Neuronal stem cell (in vitro differentiated cells): ENCODE measurements around the gene SEMA3G.
A peak's percentile ranks its signal among the peaks of the same experiment; 100 is the strongest.

Experiments used
- DNase-seq: peaks from one replicate; pipeline ENCODE4 v3.0.0-alpha.2; 2013; ENCODE audit warnings: low spot score
- H2AFZ ChIP-seq: one replicate; pipeline ENCODE4 v1.6.1; 2013; ENCODE audit warnings: mild to moderate bottlenecking, low read length, inconsistent platforms
- H2AK5ac ChIP-seq: 2 replicates; pipeline ENCODE4 v1.6.1; 2013; ENCODE audit warnings: low read depth, mild to moderate bottlenecking, inconsistent platforms, low read length, moderate library complexity, mixed read lengths
- H2BK120ac ChIP-seq: 2 replicates; pipeline ENCODE4 v1.6.1; 2013; ENCODE audit warnings: low read depth, mild to moderate bottlenecking, inconsistent platforms, low read length, moderate library complexity, mixed read lengths
- H2BK12ac ChIP-seq: one replicate; pipeline ENCODE4 v1.6.1; 2013; ENCODE audit warnings: low read length, inconsistent platforms
- H2BK15ac ChIP-seq: 2 replicates; pipeline ENCODE4 v1.6.1; 2013; ENCODE audit warnings: mild to moderate bottlenecking, low read length, inconsistent platforms, mixed read lengths
- H2BK5ac ChIP-seq: one replicate; pipeline ENCODE4 v1.6.1; 2013; ENCODE audit warnings: inconsistent platforms, mild to moderate bottlenecking, low read length, moderate library complexity
- H3K14ac ChIP-seq: one replicate; pipeline ENCODE4 v1.6.1; 2013; ENCODE audit warnings: low read length, inconsistent platforms
- H3K18ac ChIP-seq: 2 replicates; pipeline ENCODE4 v1.6.1; 2013; ENCODE audit warnings: low read length, inconsistent platforms
- H3K23ac ChIP-seq: 2 replicates; pipeline ENCODE4 v1.6.1; 2013; ENCODE audit warnings: low read depth, mild to moderate bottlenecking, mixed read lengths, low read length, inconsistent platforms; ENCODE audit not compliant: poor library complexity
- H3K27ac ChIP-seq: replicated peaks from 3 replicates; pipeline ENCODE4 v1.5.1; 2013; ENCODE audit warnings: low read length, inconsistent platforms
- H3K27me3 ChIP-seq, 3 experiments: 2 replicates each; pipeline ENCODE4 v1.6.1; 2013; ENCODE audit warnings: low read length in 3 of 3, mild to moderate bottlenecking in 2 of 3, inconsistent platforms in 1 of 3, low read depth in 1 of 3, mixed read lengths in 1 of 3, moderate library complexity in 1 of 3; ENCODE audit not compliant: control insufficient read depth in 3 of 3, insufficient read depth in 3 of 3
- H3K36me3 ChIP-seq, 2 donors: replicated peaks in 1 of 2; 2 replicates each; pipeline ENCODE4 v1.6.1; 2013; ENCODE audit warnings: low read length in 2 of 2; ENCODE audit not compliant: control insufficient read depth in 2 of 2, insufficient read depth in 2 of 2
- H3K4ac ChIP-seq: 2 replicates; pipeline ENCODE4 v1.6.1; 2013; ENCODE audit warnings: inconsistent platforms, mild to moderate bottlenecking, low read length, moderate library complexity
- H3K4me1 ChIP-seq, 2 donors: 1 replicate in 1 of 2; 2 replicates in 1 of 2; pipeline ENCODE4 v1.6.1; 2013; ENCODE audit warnings: low read length in 2 of 2, low read depth in 1 of 2; ENCODE audit not compliant: control insufficient read depth in 2 of 2, insufficient read depth in 1 of 2
- H3K4me2 ChIP-seq: one replicate; pipeline ENCODE4 v1.6.1; 2013; ENCODE audit warnings: mild to moderate bottlenecking, low read length, inconsistent platforms; ENCODE audit not compliant: insufficient read depth, poor library complexity, severe bottlenecking
- H3K4me3 ChIP-seq, 2 donors: 2 replicates each; pipeline ENCODE4 v1.5.1; 2013; ENCODE audit warnings: low read length in 2 of 2, mild to moderate bottlenecking in 2 of 2, inconsistent platforms in 1 of 2, moderate library complexity in 1 of 2
- H3K79me1 ChIP-seq: one replicate; pipeline ENCODE4 v1.6.1; 2013; ENCODE audit warnings: low read depth, mild to moderate bottlenecking, inconsistent platforms, low read length, moderate library complexity
- H3K9ac ChIP-seq: one replicate; pipeline ENCODE4 v1.6.1; 2013; ENCODE audit warnings: mild to moderate bottlenecking, low read depth, low read length, inconsistent platforms; ENCODE audit not compliant: poor library complexity
- H3K9me3 ChIP-seq, 2 donors: replicated peaks in 1 of 2; 2 replicates each; pipeline versions ENCODE3 to v1.6.1; 2013; ENCODE audit warnings: low read length in 2 of 2, mild to moderate bottlenecking in 2 of 2, inconsistent platforms in 1 of 2, low read depth in 1 of 2, mixed read lengths in 1 of 2, moderate library complexity in 1 of 2; ENCODE audit not compliant: control insufficient read depth in 2 of 2, insufficient read depth in 1 of 2
- H4K8ac ChIP-seq: one replicate; pipeline ENCODE4 v1.6.1; 2013; ENCODE audit warnings: low read depth, mild to moderate bottlenecking, inconsistent platforms, low read length, moderate library complexity
- H4K91ac ChIP-seq: one replicate; pipeline ENCODE4 v1.6.1; 2013; ENCODE audit warnings: low read length, low read depth, mild to moderate bottlenecking, inconsistent platforms; ENCODE audit not compliant: poor library complexity
- WGBS, 2 donors: extraction: QIAGEN DNeasy Blood & Tissue Kit; methylation state at CpG; one replicate each; pipeline ENCODE4 v1.1.7; 2013; ENCODE audit warnings: missing lambda C conversion rate in 2 of 2, mixed read lengths in 1 of 2; ENCODE audit not compliant: insufficient read length in 2 of 2, insufficient replicate concordance in 1 of 2; ENCODE audit errors: extremely low coverage in 2 of 2; 5-methylcytosine and 5-hydroxymethylcytosine counted together

SEMA3G gene

GRCh38 chr3:52453496-52454249 lies 8.8 kb upstream of the SEMA3G start, which contains the start of gene TNNC1:
Gene TNNC1 (minus strand): TSS chr3:52454041. CDS start chr3:52454015, 26 bp downstream.
- no peak for DNase-seq
- H3K27ac ChIP-seq, result peak within 1 kb of the TSS; percentile 1

GRCh38 chr3:52452570-52453221 lies 7.8 kb upstream of the SEMA3G start:
- Histone ChIP-seq H3K23ac (no peak overlapping the region), H3K9me3 (no peaks in the 10 kb centered on the region), H3K18ac (peak overlapping the region; percentile 41), H3K4me2 (no peak overlapping the region), H3K4ac (no peak overlapping the region), H4K91ac (no peak overlapping the region), H3K4me1 (peaks cover 39 to 41% of the 10 kb centered on the region in 2 donors), H3K14ac (no peak overlapping the region), H3K79me1 (peaks cover 11% of the 10 kb centered on the region), H4K8ac (peak overlapping the region; percentile 67), H3K9ac (peak overlapping the region; percentile 66), H2AK5ac (peak overlapping the region; percentile 53), H3K36me3 (peaks cover 4 to 9% of the 10 kb centered on the region in 2 donors), H3K27ac (no peak overlapping the region), H3K4me3 (no peak overlapping the region), H2BK5ac (no peak overlapping the region), H2BK15ac (peak overlapping the region; percentile 33), H2BK120ac (no peak overlapping the region), H2BK12ac (peak overlapping the region; percentile 82), H2AFZ (no peak overlapping the region), H3K27me3 (peaks cover 0 to 8% (median 0%) of the 10 kb centered on the region in 3 experiments)
- WGBS, 2 donors, result no CpG with 5 or more reads among the region's 11 CpGs
- DNase-seq, result no peak

More at GRCh38 chr3:52453496-52454249, 8.8 kb upstream of the SEMA3G start, which contains the start of gene TNNC1:
- H4K8ac ChIP-seq, result no peak within 1 kb of the TSS
- peaks cover 0 to 3% (median 0%) of the 10 kb centered on the region in 3 experiments for H3K27me3 ChIP-seq
- H3K4me3 ChIP-seq, result peak within 1 kb of the TSS in 1 of 2 donors; percentile 82
- H2BK12ac ChIP-seq, result peak within 1 kb of the TSS; percentile 18
- H3K14ac ChIP-seq, result no peak within 1 kb of the TSS
- peaks cover 9 to 19% of the 10 kb centered on the region in 2 donors for H3K36me3 ChIP-seq
- H2BK5ac ChIP-seq, result no peak within 1 kb of the TSS
- H3K4ac ChIP-seq, result no peak within 1 kb of the TSS
- WGBS, 2 donors, result no CpG with 5 or more reads among the region's 16 CpGs
- peak within 1 kb of the TSS; percentile 88 for H3K18ac ChIP-seq
- peak within 1 kb of the TSS; percentile 84 for H2BK15ac ChIP-seq
- no peak within 1 kb of the TSS for H3K23ac ChIP-seq
- peaks cover 12% of the 10 kb centered on the region for H3K79me1 ChIP-seq
- no peak within 1 kb of the TSS for H3K4me2 ChIP-seq
- H2AFZ ChIP-seq, result peak within 1 kb of the TSS; percentile 98
- H2BK120ac ChIP-seq, result no peak within 1 kb of the TSS
- H3K9ac ChIP-seq, result no peak within 1 kb of the TSS
- H3K4me1 ChIP-seq, result peaks cover 39 to 41% of the 10 kb centered on the region in 2 donors
- H3K9me3 ChIP-seq, result no peaks in the 10 kb centered on the region
- no peak within 1 kb of the TSS for H4K91ac ChIP-seq
- peak within 1 kb of the TSS; percentile 79 for H2AK5ac ChIP-seq

DNA sequence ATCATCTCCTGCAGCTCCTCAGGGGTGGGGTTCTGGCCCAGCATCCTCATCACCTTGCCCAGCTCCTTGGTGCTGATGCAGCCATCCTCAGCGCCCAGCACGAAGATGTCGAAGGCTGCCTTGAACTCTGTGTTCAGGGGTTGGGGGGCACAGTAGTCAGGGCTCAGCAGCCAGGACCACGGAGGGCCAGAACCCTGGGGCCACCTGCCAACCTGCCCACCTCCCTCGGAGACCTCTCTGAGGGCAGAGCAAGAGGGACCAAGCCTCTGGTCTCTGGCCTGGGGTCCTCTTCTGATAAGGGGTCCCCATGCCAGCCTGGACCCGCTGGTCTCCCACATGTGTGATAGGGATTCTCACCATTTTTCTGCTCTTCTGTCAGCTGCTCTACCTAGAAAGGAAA lies 7.2 kb upstream of the SEMA3G start:
- Histone ChIP-seq H3K14ac (peak overlapping the region; percentile 15), H3K9ac (no peak overlapping the region), H2AK5ac (peak overlapping the region; percentile 48), H2AFZ (no peak overlapping the region), H3K36me3 (peaks cover 0 to 4% of the 10 kb centered on the region in 2 donors), H3K27ac (no peak overlapping the region), H3K27me3 (peaks cover 0 to 8% (median 0%) of the 10 kb centered on the region in 3 experiments), H3K23ac (peak overlapping the region; percentile 14), H3K4me3 (no peak overlapping the region), H4K91ac (no peak overlapping the region), H3K4ac (no peak overlapping the region), H3K9me3 (no peaks in the 10 kb centered on the region), H2BK5ac (no peak overlapping the region), H2BK15ac (peak overlapping the region; percentile 33), H2BK12ac (peak overlapping the region; percentile 64), H4K8ac (peak overlapping the region; percentile 67), H3K18ac (peak overlapping the region; percentile 68), H3K79me1 (peaks cover 6% of the 10 kb centered on the region), H3K4me2 (no peak overlapping the region), H3K4me1 (peaks cover 38 to 40% of the 10 kb centered on the region in 2 donors), H2BK120ac (no peak overlapping the region)
- WGBS, 2 donors, result no CpG with 5 or more reads among the region's 6 CpGs
- no peak for DNase-seq
